UCSD-AML1 (cell line): ENCODE measurements around the gene PAX2.

Experiments used
- DNase-seq: peaks from one replicate; lab custom pipeline; 2025; ENCODE audit not compliant: unreplicated experiment; lab: John Stamatoyannopoulos, UW

PAX2 gene

GRCh38 chr10:100873146-100873826 lies 127.9 kb downstream of the PAX2 start:
- no peak for DNase-seq

GRCh38 chr10:100873827-100874326 lies 128.5 kb downstream of the PAX2 start:
- no peak for DNase-seq

GRCh38 chr10:100874702-100875483 lies 129.5 kb downstream of the PAX2 start:
- no peak for DNase-seq

- no peak for DNase-seq
These were observed 130.2 kb downstream of the PAX2 start for GRCh38 chr10:100875484-100876166.

GRCh38 chr10:100876585-100877460 lies 131.4 kb downstream of the PAX2 start:
- DNase-seq, result no peak

GRCh38 chr10:100877461-100877850 lies 132.1 kb downstream of the PAX2 start:
- DNase-seq, result no peak

- peak; percentile 64 for DNase-seq
These were observed 133.0 kb downstream of the PAX2 start for GRCh38 chr10:100878291-100878910.
